ENCODE data around the gene RGS10. TPM values are rescaled to one million over a fixed set of nuclear protein-coding genes. Genes with fewer than 3 reads are reported as not detected.
A peak's percentile ranks its signal among the peaks of the same experiment; 100 is the strongest.

RGS10 gene
- total RNA-seq, 4 donors from 2014 or later: 21.4 to 97.6 (median 35.5) TPM

GRCh38 chr10:119542988-119543813 lies 682 bp upstream of the RGS10 start:
- Histone ChIP-seq H3K36me3 (no peaks in the 10 kb centered on the region), H3K9me3 (no peaks in the 10 kb centered on the region), H3K27ac (peak overlapping the region; percentile 9 to 89 (median 88)), H3K27me3 (no peaks in the 10 kb centered on the region), H3K4me1 (peaks cover 20 to 37% of the 10 kb centered on the region in 2 donors), H3K4me3 (replicated peaks in 1 of 3) (peak overlapping the region; percentile 14 to 72 (median 68))
- WGBS, 2 donors: 5 to 7% methylated on average over 10 to 34 of the region's 78 CpGs
- TF ChIP-seq CTCF (IDR thresholded peaks at IDR 0.05) (peak in 5 of 6 experiments; percentile 10 to 44 (median 33)), POLR2A (IDR thresholded peaks at IDR 0.05) (no peak)
- peak; percentile 55 to 60 for DNase-seq
- intact Hi-C loops (cut with DNase I): loop anchor here (10.0 kb wide), 1 partner anchor 52 kb away; the partner anchor contains the start of gene TIAL1

- intact Hi-C loops (cut with DNase I): loop anchor here (10.0 kb wide), 1 partner anchor 53 kb away; the partner anchor contains the start of gene TIAL1
- no peaks in the 10 kb centered on the region for H3K27me3 ChIP-seq
- H3K36me3 ChIP-seq: no peaks in the 10 kb centered on the region
- TF ChIP-seq CTCF (IDR thresholded peaks at IDR 0.05) (no peak), POLR2A (IDR thresholded peaks at IDR 0.05) (no peak)
- no peak for DNase-seq
- peak overlapping the region; percentile 14 to 72 (median 68) for H3K4me3 ChIP-seq (replicated peaks in 1 of 3)
- no peaks in the 10 kb centered on the region for H3K9me3 ChIP-seq
- peak overlapping the region in 2 of 3 donors; percentile 59 to 88 for H3K27ac ChIP-seq
- peaks cover 20 to 39% of the 10 kb centered on the region in 2 donors for H3K4me1 ChIP-seq
- WGBS, 2 donors: 43 to 48% methylated on average over 43 to 44 of the region's 57 CpGs
Observed at GRCh38 chr10:119541459-119542356, 811 bp downstream of the RGS10 start.

- H3K4me3 ChIP-seq (replicated peaks in 1 of 3): no peak overlapping the region
- H3K4me1 ChIP-seq: peaks cover 20 to 39% of the 10 kb centered on the region in 2 donors
- intact Hi-C loops (cut with DNase I): loop anchor here (10.0 kb wide), 1 partner anchor 54 kb away; the partner anchor contains the start of gene TIAL1
Observed at GRCh38 chr10:119541046-119541445, 1.5 kb downstream of the RGS10 start.

GRCh38 chr10:119540038-119540437 lies 2.5 kb downstream of the RGS10 start:
- H3K4me3 ChIP-seq (replicated peaks in 1 of 3): no peak overlapping the region
- H3K27ac ChIP-seq: no peak overlapping the region
- no peaks in the 10 kb centered on the region for H3K36me3 ChIP-seq
- DNase-seq: no peak
- TF ChIP-seq POLR2A (IDR thresholded peaks at IDR 0.05): no peak
- no peak for TF ChIP-seq CTCF (IDR thresholded peaks at IDR 0.05)
- H3K4me1 ChIP-seq: peaks cover 20 to 38% of the 10 kb centered on the region in 2 donors
- no peaks in the 10 kb centered on the region for H3K9me3 ChIP-seq
- intact Hi-C loops (cut with DNase I): loop anchor here (10.0 kb wide), 1 partner anchor 55 kb away; the partner anchor contains the start of gene TIAL1
- 95 to 96% methylated on average over 4 of the region's 4 CpGs for WGBS, 2 donors
- no peaks in the 10 kb centered on the region for H3K27me3 ChIP-seq

More at GRCh38 chr10:119541046-119541445, 1.5 kb downstream of the RGS10 start:
- no peak for DNase-seq
- Histone ChIP-seq H3K9me3 (no peaks in the 10 kb centered on the region), H3K36me3 (no peaks in the 10 kb centered on the region), H3K27ac (no peak overlapping the region), H3K27me3 (no peaks in the 10 kb centered on the region)
- no peak for TF ChIP-seq POLR2A (IDR thresholded peaks at IDR 0.05)
- 66 to 82% methylated on average over 6 of the region's 6 CpGs for WGBS, 2 donors

GRCh38 chr10:119539359-119539825 lies 3.1 kb downstream of the RGS10 start:
- no peaks in the 10 kb centered on the region for H3K27me3 ChIP-seq
- no peak for DNase-seq
- H3K36me3 ChIP-seq: no peaks in the 10 kb centered on the region
- H3K4me3 ChIP-seq (replicated peaks in 1 of 3): no peak overlapping the region
- TF ChIP-seq POLR2A (IDR thresholded peaks at IDR 0.05) (no peak), CTCF (IDR thresholded peaks at IDR 0.05) (no peak)
- intact Hi-C loops (cut with DNase I): no loop called here
- WGBS, 2 donors: 88 to 89% methylated on average over 8 to 9 of the region's 9 CpGs
- no peaks in the 10 kb centered on the region for H3K9me3 ChIP-seq
- H3K4me1 ChIP-seq: peaks cover 15 to 32% of the 10 kb centered on the region in 2 donors
- H3K27ac ChIP-seq: peak overlapping the region in 1 of 3 donors; percentile 7
